CD4-positive, alpha-beta T cell (primary cell): ENCODE results near the gene KRTAP5-7. TPM values are rescaled to one million over a fixed set of nuclear protein-coding genes. Genes with fewer than 3 reads are reported as not detected.
"Not testable (repeated sequence)": the region's sequence is repeated elsewhere in the genome, so short reads cannot be mapped to it uniquely, and the experiment has no call there.

Source experiments
- ATAC-seq: fragments of 200-7000 bp; cut with Tn5 transposase; one replicate; pipeline ENCODE4 v1.10.0; 2022; ENCODE audit warnings: mild to moderate bottlenecking; ENCODE audit not compliant: poor library complexity
- CTCF ChIA-PET: fragments of 350-600 bp; sonication (Branson Sonifier 250); formaldehyde crosslinking; loops from one replicate; lab custom pipeline; 2021; ENCODE audit warnings: antibody characterized with exemption, inconsistent platforms; lab: Charles Lee
- POLR2A ChIA-PET: fragments of 350-600 bp; sonication (Branson Sonifier 250); formaldehyde crosslinking; loops from one replicate; lab custom pipeline; 2021; ENCODE audit warnings: antibody characterized with exemption, inconsistent platforms; lab: Charles Lee
- DNase-seq, 14 experiments: peaks; one replicate each; pipeline ENCODE4 v3.0.0-alpha.2; 2013 to 2020; ENCODE audit warnings: mixed read lengths in 2 of 14
- H3K27ac ChIP-seq, 2 donors: one replicate each; pipeline versions ENCODE4 v1.5.1 to v1.7.0; 2013; ENCODE audit warnings: low read length in 2 of 2, low read depth in 1 of 2, mild to moderate bottlenecking in 1 of 2
- H3K27me3 ChIP-seq, 2 experiments: 1 replicate in 1 of 2; 2 replicates in 1 of 2; pipeline versions ENCODE4 v1.6.1 to v1.7.0; 2013; ENCODE audit warnings: low read length in 2 of 2, control low read depth in 1 of 2, mild to moderate bottlenecking in 1 of 2, moderate library complexity in 1 of 2; ENCODE audit not compliant: insufficient read depth in 2 of 2, control insufficient read depth in 1 of 2
- H3K36me3 ChIP-seq: one replicate; pipeline ENCODE4 v1.6.1; 2013; ENCODE audit warnings: low read length, control low read depth; ENCODE audit not compliant: insufficient read depth
- H3K4me1 ChIP-seq: one replicate; pipeline ENCODE4 v1.6.1; 2013; ENCODE audit warnings: low read length, control low read depth; ENCODE audit not compliant: insufficient read depth
- H3K4me3 ChIP-seq: one replicate; pipeline ENCODE4 v1.5.1; 2013; ENCODE audit warnings: mild to moderate bottlenecking, low read length, moderate library complexity
- H3K9me3 ChIP-seq, 2 experiments: 1 replicate in 1 of 2; 2 replicates in 1 of 2; pipeline versions ENCODE4 v1.6.1 to v1.7.0; 2013; ENCODE audit warnings: low read length in 2 of 2, mild to moderate bottlenecking in 2 of 2, control low read depth in 1 of 2, moderate library complexity in 1 of 2; ENCODE audit not compliant: control insufficient read depth in 1 of 2, insufficient read depth in 1 of 2
- H3K27ac Mint-ChIP-seq: one replicate; pipeline ENCODE4 v1.8.0; 2020; ENCODE audit warnings: mixed read lengths
- H3K27me3 Mint-ChIP-seq: one replicate; pipeline ENCODE4 v1.8.0; 2021; ENCODE audit warnings: mixed read lengths
- H3K36me3 Mint-ChIP-seq: one replicate; pipeline ENCODE4 v1.8.0; 2021; ENCODE audit warnings: low read depth, mixed read lengths
- H3K4me1 Mint-ChIP-seq: one replicate; pipeline ENCODE4 v1.8.0; 2021; ENCODE audit warnings: low read depth, mixed read lengths
- H3K4me3 Mint-ChIP-seq: one replicate; pipeline ENCODE4 v1.8.0; 2020; ENCODE audit warnings: mild to moderate bottlenecking, mixed read lengths
- H3K9me3 Mint-ChIP-seq: one replicate; pipeline ENCODE4 v1.8.0; 2020; ENCODE audit warnings: mixed read lengths
- CTCF ChIP-seq: fragments of 200-600 bp; IDR thresholded peaks from one replicate; pipeline ENCODE4 v1.8.0; 2022; ENCODE audit warnings: antibody characterized with exemption, mild to moderate bottlenecking
- intact Hi-C, 2 experiments: fragments of 100-400 bp; cut with DNase I in 1 of 2; cut with micrococcal nuclease in 1 of 2; formaldehyde crosslinking; loops; one replicate each; pipeline versions ENCODE4 v1.15.1 to v1.9.0; 2023 to 2025; cut with DNase I, micrococcal nuclease
- polyA plus RNA-seq, 2 donors: library from polyadenylated mRNA; unstranded; fragments of 120-200 nt; gene quantifications; one replicate each; pipeline ENCODE4 v1.2.1, GENCODE V29; 2013
- total RNA-seq, 174 experiments: library from RNA in 2 of 174; stranded (reverse) in 2 of 174; gene quantifications; one replicate each; pipeline ENCODE4 v1.2.3 and lab custom pipeline; 2021 to 2026

Gene KRTAP5-7
- not detected for total RNA-seq
- not detected for polyA plus RNA-seq (2013, experiment 1 of 2)
- polyA plus RNA-seq (2013, experiment 2 of 2) = 0.08 TPM
- 0 to 0.34 (median 0) reads per million in 172 experiments for total RNA-seq (lab: John Stamatoyannopoulos, UW)

- H3K36me3 ChIP-seq, ATAC-seq, DNase-seq, intact Hi-C loops, H3K4me1 Mint-ChIP-seq, H3K36me3 Mint-ChIP-seq, H3K27me3 ChIP-seq, H3K4me3 Mint-ChIP-seq, H3K4me1 ChIP-seq, H3K27ac Mint-ChIP-seq, H3K9me3 Mint-ChIP-seq, CTCF ChIA-PET, H3K4me3 ChIP-seq, POLR2A ChIA-PET, H3K27ac ChIP-seq, H3K9me3 ChIP-seq, H3K27me3 Mint-ChIP-seq: not testable (repeated sequence)
Measured at GRCh38 chr11:71526796-71527575, at the start of gene KRTAP5-7. KRTAP5-7 (plus strand) TSS chr11:71527267; CDS start chr11:71527301, 34 bp downstream.

GRCh38 chr11:71477641-71478527 lies 49.2 kb upstream of the KRTAP5-7 start:
- Histone ChIP-seq H3K27ac (no peak overlapping the region), H3K9me3 (no peaks in the 10 kb centered on the region), H3K27me3 (no peaks in the 10 kb centered on the region), H3K36me3 (peaks cover 91% of the 10 kb centered on the region), H3K4me1 (no peaks in the 10 kb centered on the region), H3K4me3 (no peak overlapping the region)
- intact Hi-C loops = no loop called here
- H3K9me3 Mint-ChIP-seq = no peaks in the 10 kb centered on the region
- H3K27ac Mint-ChIP-seq = no peak overlapping the region
- H3K36me3 Mint-ChIP-seq = peaks cover 81% of the 10 kb centered on the region
- H3K4me3 Mint-ChIP-seq = no peak overlapping the region
- DNase-seq = no peak
- no peak for ATAC-seq
- no peak for TF ChIP-seq CTCF
- no peaks in the 10 kb centered on the region for H3K4me1 Mint-ChIP-seq
- H3K27me3 Mint-ChIP-seq = no peaks in the 10 kb centered on the region
- ChIA-PET POLR2A (no interaction called here), CTCF (no interaction called here)

GRCh38 chr11:71478528-71478840 lies 48.6 kb upstream of the KRTAP5-7 start:
- DNase-seq = no peak
- H3K36me3 Mint-ChIP-seq = peaks cover 83% of the 10 kb centered on the region
- no peak for TF ChIP-seq CTCF
- H3K4me1 Mint-ChIP-seq = no peaks in the 10 kb centered on the region
- Histone ChIP-seq H3K27me3 (no peaks in the 10 kb centered on the region), H3K27ac (no peak overlapping the region), H3K4me3 (no peak overlapping the region), H3K4me1 (no peaks in the 10 kb centered on the region), H3K36me3 (peaks cover 91% of the 10 kb centered on the region), H3K9me3 (no peaks in the 10 kb centered on the region)
- H3K4me3 Mint-ChIP-seq = no peak overlapping the region
- no peak overlapping the region for H3K27ac Mint-ChIP-seq
- intact Hi-C loops = no loop called here
- ChIA-PET CTCF (no interaction called here), POLR2A (no interaction called here)
- no peak for ATAC-seq
- no peaks in the 10 kb centered on the region for H3K9me3 Mint-ChIP-seq
- H3K27me3 Mint-ChIP-seq = no peaks in the 10 kb centered on the region
